ENCODE results near the gene STK39. TPM values are rescaled to one million over a fixed set of nuclear protein-coding genes. Genes with fewer than 3 reads are reported as not detected.

The STK39 gene
- polyA plus RNA-seq, 1 donor from 2014 or later = 9.5 TPM

- Histone ChIP-seq H3K79me2 (replicated peaks; ENCODE audit: insufficient read depth, low read length) (no peaks in the 10 kb centered on the region), H3K27ac (ENCODE audit: low read length) (no peak overlapping the region), H3F3A (ENCODE audit: insufficient read depth, low read length, poor library complexity, severe bottlenecking) (no peaks in the 10 kb centered on the region), H3K4me2 (ENCODE audit: low read length) (no peak overlapping the region), H3K9ac (ENCODE audit: low read length) (no peak overlapping the region), H3K36me3 (ENCODE audit: insufficient read depth, low read length) (no peaks in the 10 kb centered on the region), H3K9me3 (ENCODE audit: low read length) (no peaks in the 10 kb centered on the region), H3K9me2 (ENCODE audit: insufficient read depth, low read length) (no peaks in the 10 kb centered on the region), H4K20me1 (ENCODE audit: insufficient read depth) (no peaks in the 10 kb centered on the region), H2AFZ (ENCODE audit: low read depth, low read length) (no peak overlapping the region), H3K4me3 (ENCODE audit: low read length) (no peak overlapping the region), H3K27me3 (ENCODE audit: insufficient read depth, low read depth, low read length) (no peaks in the 10 kb centered on the region)
- TF ChIP-seq RAD21 (conservative IDR thresholded peaks at IDR 0.05) (no peak), MXI1 (conservative IDR thresholded peaks at IDR 0.05; ENCODE audit: poor library complexity, severe bottlenecking) (no peak), TAF1 (IDR thresholded peaks at IDR 0.05; ENCODE audit: low read depth) (no peak), POLR2AphosphoS5 (IDR thresholded peaks at IDR 0.05) (no peak), EP300 (conservative IDR thresholded peaks at IDR 0.05; ENCODE audit: poor library complexity, severe bottlenecking) (no peak), SMC3 (conservative IDR thresholded peaks at IDR 0.05; ENCODE audit: poor library complexity) (no peak), REST (IDR thresholded peaks at IDR 0.05; ENCODE audit: borderline replicate concordance) (no peak), EZH2 (IDR thresholded peaks at IDR 0.05; ENCODE audit: borderline replicate concordance, insufficient read depth, low read length, poor library complexity, severe bottlenecking) (no peak)
- TF ChIP-seq, protein P1, sequence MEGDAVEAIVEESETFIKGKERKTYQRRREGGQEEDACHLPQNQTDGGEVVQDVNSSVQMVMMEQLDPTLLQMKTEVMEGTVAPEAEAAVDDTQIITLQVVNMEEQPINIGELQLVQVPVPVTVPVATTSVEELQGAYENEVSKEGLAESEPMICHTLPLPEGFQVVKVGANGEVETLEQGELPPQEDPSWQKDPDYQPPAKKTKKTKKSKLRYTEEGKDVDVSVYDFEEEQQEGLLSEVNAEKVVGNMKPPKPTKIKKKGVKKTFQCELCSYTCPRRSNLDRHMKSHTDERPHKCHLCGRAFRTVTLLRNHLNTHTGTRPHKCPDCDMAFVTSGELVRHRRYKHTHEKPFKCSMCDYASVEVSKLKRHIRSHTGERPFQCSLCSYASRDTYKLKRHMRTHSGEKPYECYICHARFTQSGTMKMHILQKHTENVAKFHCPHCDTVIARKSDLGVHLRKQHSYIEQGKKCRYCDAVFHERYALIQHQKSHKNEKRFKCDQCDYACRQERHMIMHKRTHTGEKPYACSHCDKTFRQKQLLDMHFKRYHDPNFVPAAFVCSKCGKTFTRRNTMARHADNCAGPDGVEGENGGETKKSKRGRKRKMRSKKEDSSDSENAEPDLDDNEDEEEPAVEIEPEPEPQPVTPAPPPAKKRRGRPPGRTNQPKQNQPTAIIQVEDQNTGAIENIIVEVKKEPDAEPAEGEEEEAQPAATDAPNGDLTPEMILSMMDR (IDR thresholded peaks at IDR 0.05; ENCODE audit: poor library complexity, severe bottlenecking) = no peak
These were observed 31.6 kb downstream of the STK39 start for GRCh38 chr2:168215813-168216212.

DNA sequence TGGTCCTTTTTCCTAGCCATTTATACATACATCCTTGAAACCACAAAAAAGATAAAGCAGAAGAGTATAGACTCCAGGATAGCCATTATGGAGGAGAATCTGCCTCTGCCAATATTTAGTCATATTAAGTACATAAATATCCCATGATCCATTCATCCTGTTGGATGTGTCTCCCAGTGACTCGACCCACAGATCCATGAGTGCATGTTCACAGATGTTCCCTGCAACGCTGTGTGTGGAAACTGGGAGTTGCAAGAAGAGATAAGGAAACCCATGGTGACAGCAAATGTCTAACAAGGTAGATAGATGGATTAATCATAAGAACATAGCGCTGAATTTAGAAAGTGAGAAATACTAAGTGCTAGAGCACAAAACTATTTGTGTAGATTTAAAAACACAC is 34.5 kb downstream of the STK39 start:
- H3F3A ChIP-seq (ENCODE audit: insufficient read depth, low read length, poor library complexity, severe bottlenecking) = no peaks in the 10 kb centered on the region
- no peaks in the 10 kb centered on the region for H3K36me3 ChIP-seq (ENCODE audit: insufficient read depth, low read length)
- TF ChIP-seq MXI1 (conservative IDR thresholded peaks at IDR 0.05; ENCODE audit: poor library complexity, severe bottlenecking) = no peak
- TF ChIP-seq EP300 (conservative IDR thresholded peaks at IDR 0.05; ENCODE audit: poor library complexity, severe bottlenecking) = no peak
- TF ChIP-seq SMC3 (conservative IDR thresholded peaks at IDR 0.05; ENCODE audit: poor library complexity) = no peak
- no peak for TF ChIP-seq POLR2AphosphoS5 (IDR thresholded peaks at IDR 0.05)
- TF ChIP-seq REST (IDR thresholded peaks at IDR 0.05; ENCODE audit: borderline replicate concordance) = no peak
- TF ChIP-seq, protein P1 (IDR thresholded peaks at IDR 0.05; ENCODE audit: poor library complexity, severe bottlenecking) = no peak
- TF ChIP-seq TAF1 (IDR thresholded peaks at IDR 0.05; ENCODE audit: low read depth) = no peak
- TF ChIP-seq EZH2 (IDR thresholded peaks at IDR 0.05; ENCODE audit: borderline replicate concordance, insufficient read depth, low read length, poor library complexity, severe bottlenecking) = no peak
- no peak for TF ChIP-seq RAD21 (conservative IDR thresholded peaks at IDR 0.05)
- H3K9me3 ChIP-seq (ENCODE audit: low read length) = no peaks in the 10 kb centered on the region
- H3K27ac ChIP-seq (ENCODE audit: low read length) = no peak overlapping the region
- no peak overlapping the region for H2AFZ ChIP-seq (ENCODE audit: low read depth, low read length)
- H3K79me2 ChIP-seq (replicated peaks; ENCODE audit: insufficient read depth, low read length) = no peaks in the 10 kb centered on the region
- no peaks in the 10 kb centered on the region for H3K27me3 ChIP-seq (ENCODE audit: insufficient read depth, low read depth, low read length)
- H3K9ac ChIP-seq (ENCODE audit: low read length) = no peak overlapping the region
- no peak overlapping the region for H3K4me2 ChIP-seq (ENCODE audit: low read length)
- H3K9me2 ChIP-seq (ENCODE audit: insufficient read depth, low read length) = no peaks in the 10 kb centered on the region
- no peak overlapping the region for H3K4me3 ChIP-seq (ENCODE audit: low read length)
- no peaks in the 10 kb centered on the region for H4K20me1 ChIP-seq (ENCODE audit: insufficient read depth)
